NCI-H1436 treated with DMSO at 0.1 percent for 48 hours (cell line): ENCODE data around the gene PARP15.
A peak's percentile ranks its signal among the peaks of the same experiment; 100 is the strongest.
"Not testable (repeated sequence)": the region's sequence is repeated elsewhere in the genome, so short reads cannot be mapped to it uniquely, and the experiment has no call there.

Experiments
- DNase-seq: peaks from one replicate; lab custom pipeline; 2025; lab: John Stamatoyannopoulos, UW

The PARP15 gene

GRCh38 chr3:122665881-122666280, 88.4 kb downstream of the PARP15 start:
- no peak for DNase-seq

DNA sequence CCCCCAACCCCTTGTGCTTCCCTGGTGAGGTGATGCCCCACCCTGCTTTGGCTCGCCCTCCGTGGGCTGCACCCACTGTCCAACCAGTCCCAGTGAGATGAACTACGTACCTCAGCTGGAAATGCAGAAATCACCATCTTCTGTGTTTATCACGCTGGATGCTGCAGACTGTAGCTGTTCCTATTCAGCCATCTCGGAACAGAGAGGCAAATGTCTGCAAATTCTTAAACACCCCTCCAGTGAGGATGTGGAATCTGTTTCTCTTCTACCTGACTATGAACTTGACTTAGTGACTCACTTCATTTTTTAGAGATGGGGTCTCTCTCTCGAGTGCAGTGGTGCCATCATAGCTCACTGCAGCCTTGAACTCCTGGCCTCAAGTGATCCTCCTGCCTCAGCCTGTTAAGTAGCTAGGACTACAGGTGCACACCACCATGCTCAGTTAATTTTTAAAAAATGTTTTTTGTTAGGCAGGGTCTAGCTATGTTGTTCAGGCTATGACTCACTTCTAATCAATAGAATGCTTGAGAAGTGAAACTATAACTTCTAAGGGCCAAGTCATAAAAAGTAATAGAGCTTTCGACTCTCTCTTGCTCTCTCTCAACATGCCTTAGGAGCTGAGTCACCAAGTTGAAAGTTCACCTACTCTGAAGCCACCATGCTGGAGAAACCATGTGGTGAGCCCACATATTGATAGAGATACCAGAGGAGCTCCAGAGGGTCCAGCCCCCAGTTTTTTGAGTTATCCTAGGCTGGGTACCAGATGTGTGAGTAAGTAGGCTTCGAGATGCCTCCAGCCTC, 91.7 kb downstream of the PARP15 start:
- DNase-seq = no peak

DNA sequence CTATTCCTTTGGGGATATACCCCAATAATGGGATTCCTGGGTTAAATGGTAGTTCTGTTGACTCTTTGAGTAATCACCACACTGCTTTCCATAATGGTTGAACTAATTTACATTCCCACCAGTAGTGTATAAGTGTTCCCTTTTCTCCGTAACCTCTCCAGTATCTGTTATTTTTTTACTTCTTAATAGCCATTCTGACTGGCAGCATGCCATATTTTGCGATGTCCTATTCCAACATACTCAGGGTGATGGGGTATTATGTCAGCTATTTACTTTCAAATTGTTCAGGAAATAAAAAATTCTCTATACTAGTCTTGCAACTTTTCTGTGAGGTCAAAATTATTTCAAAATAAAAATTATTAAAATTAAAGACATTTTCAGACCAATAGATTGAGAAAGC, 94.1 kb downstream of the PARP15 start:
- DNase-seq = no peak

- DNase-seq = no peak
Observed at GRCh38 chr3:122674339-122674738, 96.9 kb downstream of the PARP15 start.

DNA sequence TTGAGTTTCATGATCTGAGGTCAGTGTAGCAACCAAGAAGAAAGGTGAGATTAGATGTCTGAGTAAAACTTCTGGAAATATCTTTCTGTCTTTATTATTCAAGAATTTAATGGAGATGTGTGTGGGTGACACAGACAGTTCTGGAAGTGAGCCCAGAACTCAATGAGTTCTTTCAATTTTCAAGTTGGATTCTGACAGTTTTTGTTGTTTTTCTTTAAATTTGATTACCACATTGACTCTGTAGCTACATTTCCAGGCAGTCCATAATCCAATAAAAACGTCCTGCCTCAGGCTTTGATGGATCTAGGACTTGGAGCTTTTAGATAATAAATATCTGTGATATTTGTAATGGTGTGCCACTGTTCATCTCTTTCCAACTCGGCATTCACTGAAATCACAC, 99.3 kb downstream of the PARP15 start:
- DNase-seq = no peak

GRCh38 chr3:122677216-122677615, 99.8 kb downstream of the PARP15 start:
- no peak for DNase-seq

DNA sequence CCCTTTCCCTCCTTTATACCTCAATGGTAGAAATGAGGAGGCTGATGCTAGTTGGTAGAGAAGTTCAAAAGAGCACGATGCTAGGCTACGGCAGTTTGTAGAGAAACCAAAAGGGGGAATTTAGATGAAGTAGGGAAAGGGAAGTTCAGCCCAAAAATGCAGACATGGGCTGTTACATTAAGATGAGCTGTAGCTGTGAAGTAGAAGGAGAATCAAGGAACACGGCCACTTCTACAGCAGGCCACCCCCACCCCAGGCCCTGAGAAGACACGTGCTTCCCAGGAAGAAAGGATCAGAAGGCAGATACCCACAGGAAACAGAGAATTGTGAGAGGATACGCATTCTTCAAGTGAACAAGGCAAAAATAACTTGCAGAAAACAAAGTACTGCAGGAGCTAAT, 101.1 kb downstream of the PARP15 start:
- DNase-seq = no peak

DNA sequence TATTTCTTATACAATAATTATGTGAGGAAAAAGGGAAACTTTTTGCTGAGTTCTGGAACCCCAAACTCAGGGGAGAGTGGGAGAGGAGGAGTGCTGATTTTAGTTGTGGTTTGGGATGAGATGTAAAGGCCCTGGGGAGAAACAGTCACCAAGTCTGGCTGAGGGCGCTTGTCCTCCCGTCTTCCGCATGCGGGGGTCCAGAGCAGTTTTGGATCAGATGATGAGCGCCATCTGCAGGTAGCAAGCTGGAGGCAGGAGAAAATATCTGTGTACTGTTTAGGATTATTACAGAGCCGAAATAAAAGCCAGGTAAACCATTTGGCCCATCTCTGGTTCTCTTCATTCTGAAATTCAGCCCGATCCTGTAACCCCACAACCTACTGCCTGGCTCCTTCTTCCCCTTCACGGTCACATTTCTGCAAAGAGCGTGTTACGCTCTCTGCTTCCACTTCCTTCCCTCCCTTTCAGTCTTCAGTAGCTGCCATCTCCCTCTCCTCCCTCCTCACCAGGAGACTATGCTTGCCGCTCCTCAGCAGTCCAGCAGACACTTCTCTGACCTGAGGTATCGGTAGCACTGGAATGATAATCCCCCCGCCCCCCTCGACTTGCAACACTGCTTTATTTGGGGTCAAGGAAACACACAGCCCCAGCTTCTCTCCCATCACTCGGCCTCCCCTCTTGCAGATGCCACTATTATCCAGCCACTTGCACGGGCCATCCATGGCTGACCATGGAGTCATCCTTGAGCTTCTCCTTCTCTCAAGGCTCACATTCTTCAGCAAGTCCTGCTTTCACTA, 101.8 kb downstream of the PARP15 start:
- peak; percentile 44 for DNase-seq

DNA sequence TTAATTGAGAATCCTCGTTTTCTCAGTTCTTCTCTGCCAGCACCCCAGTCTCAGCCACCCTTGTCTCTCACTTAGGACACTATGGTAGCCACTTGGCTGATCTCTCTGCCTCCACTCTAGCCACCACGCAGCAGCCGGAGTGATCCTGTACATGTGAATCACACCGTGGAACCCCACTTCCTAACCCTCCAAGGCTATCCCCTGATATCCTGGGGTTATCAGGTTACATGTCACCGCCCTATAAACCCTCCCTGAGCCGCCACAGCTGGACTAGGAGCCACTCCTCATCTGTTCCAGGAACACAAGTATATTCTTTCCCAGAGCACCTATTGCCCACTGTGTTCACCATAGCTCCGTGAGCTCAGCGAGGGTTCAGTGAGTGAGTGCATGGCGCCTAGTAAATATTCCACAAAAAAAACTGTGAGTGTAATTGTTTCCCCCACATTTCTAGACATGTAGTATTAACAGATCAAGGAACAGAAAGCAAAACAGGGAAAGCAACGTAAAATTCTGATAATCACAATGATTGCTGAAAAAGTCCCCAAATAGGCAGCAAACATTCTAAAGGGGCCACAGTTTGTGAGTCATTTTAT, 102.5 kb downstream of the PARP15 start:
- no peak for DNase-seq

DNA sequence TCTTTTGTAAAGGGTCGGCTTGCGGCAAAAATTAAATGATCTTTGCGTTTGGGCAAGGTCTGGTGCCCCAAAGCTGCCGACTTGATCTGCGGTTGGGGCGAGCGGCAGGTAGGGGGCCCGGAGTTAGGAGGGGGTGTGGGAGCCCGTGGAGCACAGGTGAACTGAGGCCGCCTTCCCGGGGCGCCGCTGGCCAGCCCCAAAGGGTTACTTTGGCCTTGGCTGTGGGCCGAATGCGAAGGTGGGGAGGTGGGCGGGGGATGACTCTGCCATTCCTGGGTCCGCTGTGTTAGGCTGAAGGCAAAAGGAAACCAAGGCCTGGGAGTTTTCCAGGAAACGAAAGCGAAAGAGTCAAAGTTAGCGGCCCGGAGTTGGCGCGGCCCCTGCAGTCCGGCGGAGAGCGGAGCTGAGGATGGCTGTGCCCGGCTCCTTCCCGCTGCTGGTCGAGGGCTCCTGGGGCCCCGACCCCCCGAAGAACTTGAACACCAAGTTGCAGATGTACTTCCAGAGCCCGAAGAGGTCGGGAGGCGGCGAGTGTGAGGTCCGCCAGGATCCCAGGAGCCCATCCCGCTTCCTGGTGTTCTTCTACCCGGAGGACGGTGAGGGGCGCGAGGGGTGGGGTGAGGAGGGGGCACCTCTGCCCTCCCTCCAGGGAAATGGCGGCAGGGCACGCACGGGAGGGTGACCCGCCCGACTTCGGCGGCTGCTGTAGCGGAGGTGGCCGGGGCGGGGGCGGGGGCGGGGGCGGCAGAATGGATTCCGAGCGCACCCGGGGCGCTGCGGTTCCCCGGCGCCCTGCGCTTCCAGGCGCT, 103.2 kb downstream of the PARP15 start, which contains the start of gene PARP14:
TSS of gene PARP14 (plus strand) at position 365 of the 809 bp plus-strand sequence. CDS start at position 410, 45 bp downstream.
- DNase-seq = no peak

GRCh38 chr3:122681284-122681973, 104.0 kb downstream of the PARP15 start:
- DNase-seq = no peak

- no peak for DNase-seq
Observed at GRCh38 chr3:122681974-122682409, 104.5 kb downstream of the PARP15 start.

- DNase-seq = not testable (repeated sequence)
Observed at GRCh38 chr3:122682778-122683411, 105.4 kb downstream of the PARP15 start.

- DNase-seq = no peak
Observed at GRCh38 chr3:122687298-122687697, 109.8 kb downstream of the PARP15 start.
